Natural killer cell (primary cell): ENCODE measurements around the gene HDAC4. TPM values are rescaled to one million over a fixed set of nuclear protein-coding genes. Genes with fewer than 3 reads are reported as not detected.

Source experiments
- ATAC-seq, 3 donors: fragments of 150-1000 bp in 2 of 3; fragments of 200-7000 bp in 1 of 3; cut with Tn5 transposase; 1 replicate in 1 of 3; 2 replicates in 2 of 3; pipeline ENCODE4 v1.10.0; 2021; ENCODE audit warnings: mild to moderate bottlenecking in 2 of 3, moderate library complexity in 2 of 3
- DNase-seq, 2 donors: peaks; one replicate each; pipeline versions ENCODE4 v3.0.0 to v3.0.0-alpha.2; 2013 to 2021; ENCODE audit warnings: mixed read lengths in 1 of 2
- H3K27ac ChIP-seq: one replicate; pipeline ENCODE4 v1.5.1; 2013; ENCODE audit warnings: mild to moderate bottlenecking, low read length
- H3K27me3 ChIP-seq: one replicate; pipeline ENCODE4 v1.6.1; 2013; ENCODE audit warnings: low read length; ENCODE audit not compliant: control insufficient read depth, insufficient read depth
- H3K36me3 ChIP-seq: one replicate; pipeline ENCODE4 v1.6.1; 2013; ENCODE audit warnings: low read length; ENCODE audit not compliant: control insufficient read depth, insufficient read depth
- H3K4me1 ChIP-seq: one replicate; pipeline ENCODE4 v1.6.1; 2013; ENCODE audit warnings: low read length; ENCODE audit not compliant: control insufficient read depth, insufficient read depth
- H3K4me3 ChIP-seq: one replicate; pipeline ENCODE4 v1.5.1; 2013; ENCODE audit warnings: low read length
- H3K9me3 ChIP-seq: one replicate; pipeline ENCODE4 v1.6.1; 2013; ENCODE audit warnings: low read length; ENCODE audit not compliant: control insufficient read depth, insufficient read depth
- H3K27ac Mint-ChIP-seq, 2 donors: one replicate each; pipeline ENCODE4 v1.8.0; 2022; ENCODE audit warnings: mild to moderate bottlenecking in 2 of 2, mixed read lengths in 2 of 2, moderate library complexity in 1 of 2
- H3K27me3 Mint-ChIP-seq, 2 donors: one replicate each; pipeline ENCODE4 v1.8.0; 2022; ENCODE audit warnings: low read depth in 2 of 2, mixed read lengths in 2 of 2
- H3K36me3 Mint-ChIP-seq: one replicate; pipeline ENCODE4 v1.8.0; 2022; ENCODE audit warnings: mixed read lengths
- H3K4me1 Mint-ChIP-seq, 2 donors: one replicate each; pipeline ENCODE4 v1.8.0; 2022; ENCODE audit warnings: mixed read lengths in 2 of 2
- H3K4me3 Mint-ChIP-seq: one replicate; pipeline ENCODE4 v1.8.0; 2022; ENCODE audit warnings: mild to moderate bottlenecking, moderate library complexity, mixed read lengths
- H3K9me3 Mint-ChIP-seq, 2 donors: one replicate each; pipeline ENCODE4 v1.8.0; 2022; ENCODE audit warnings: mixed read lengths in 2 of 2
- CTCF ChIP-seq: fragments of 200-600 bp; IDR thresholded peaks from one replicate; pipeline ENCODE4 v1.8.0; 2022; ENCODE audit warnings: antibody characterized with exemption
- WGBS: methylation state at CpG from one replicate; pipeline ENCODE4 v1.1.7; 2013; ENCODE audit warnings: missing lambda C conversion rate; ENCODE audit not compliant: insufficient coverage; 5-methylcytosine and 5-hydroxymethylcytosine counted together
- intact Hi-C: fragments of 100-400 bp; cut with micrococcal nuclease; formaldehyde crosslinking; loops from one replicate; pipeline ENCODE4 v1.14.2; 2022
- total RNA-seq, 4 donors: library from RNA; stranded (reverse); fragments of 120-200 nt in 1 of 4; gene quantifications; one replicate each; pipeline versions ENCODE4 v1.2.3 to v1.2.4, GENCODE V29; 2013 to 2022

HDAC4 gene
- total RNA-seq, 3 donors from 2014 or later (not counting 1 experiment from before 2014, with no cell fraction given) = 74.9 to 105 (median 100) TPM

GRCh38 chr2:239103125-239104098 is 297.4 kb downstream of the HDAC4 start:
- peaks cover 5% of the 10 kb centered on the region for H3K4me1 ChIP-seq
- 95% methylated on average over 30 of the region's 30 CpGs for WGBS
- ATAC-seq (no peak), DNase-seq (no peak)
- H3K27me3 Mint-ChIP-seq = no peaks in the 10 kb centered on the region
- no peak for TF ChIP-seq CTCF
- no peaks in the 10 kb centered on the region for H3K9me3 Mint-ChIP-seq
- no peaks in the 10 kb centered on the region for H3K27me3 ChIP-seq
- no peaks in the 10 kb centered on the region for H3K9me3 ChIP-seq
- intact Hi-C loops = no loop called here
- no peak overlapping the region for H3K27ac Mint-ChIP-seq
- no peak overlapping the region for H3K4me3 ChIP-seq
- peaks cover 9 to 11% of the 10 kb centered on the region in 2 donors for H3K4me1 Mint-ChIP-seq
- no peak overlapping the region for H3K27ac ChIP-seq
- H3K36me3 Mint-ChIP-seq = no peaks in the 10 kb centered on the region
- peaks cover 72% of the 10 kb centered on the region for H3K36me3 ChIP-seq
- H3K4me3 Mint-ChIP-seq = no peak overlapping the region

- Histone ChIP-seq H3K27ac (no peak overlapping the region), H3K9me3 (no peaks in the 10 kb centered on the region), H3K27me3 (no peaks in the 10 kb centered on the region), H3K36me3 (peaks cover 64% of the 10 kb centered on the region), H3K4me1 (peaks cover 16% of the 10 kb centered on the region), H3K4me3 (no peak overlapping the region)
- no peak for ATAC-seq
- WGBS = 93% methylated on average over 5 of the region's 5 CpGs
- H3K4me3 Mint-ChIP-seq = no peak overlapping the region
- no peak for DNase-seq
- intact Hi-C loops = no loop called here
- no peak for TF ChIP-seq CTCF
- H3K36me3 Mint-ChIP-seq = no peaks in the 10 kb centered on the region
- H3K4me1 Mint-ChIP-seq = peaks cover 20 to 23% of the 10 kb centered on the region in 2 donors
- H3K9me3 Mint-ChIP-seq = no peaks in the 10 kb centered on the region
- H3K27me3 Mint-ChIP-seq = no peaks in the 10 kb centered on the region
- no peak overlapping the region for H3K27ac Mint-ChIP-seq
Measured at GRCh38 chr2:239102266-239102665, 298.6 kb downstream of the HDAC4 start.

- peaks cover 21% of the 10 kb centered on the region for H3K4me1 ChIP-seq
- intact Hi-C loops = no loop called here
- H3K27ac Mint-ChIP-seq = no peak overlapping the region
- no peak overlapping the region for H3K27ac ChIP-seq
- peaks cover 60% of the 10 kb centered on the region for H3K36me3 ChIP-seq
- H3K4me3 Mint-ChIP-seq = no peak overlapping the region
- H3K9me3 Mint-ChIP-seq = no peaks in the 10 kb centered on the region
- no peaks in the 10 kb centered on the region for H3K27me3 Mint-ChIP-seq
- H3K4me1 Mint-ChIP-seq = peaks cover 21 to 25% of the 10 kb centered on the region in 2 donors
- H3K27me3 ChIP-seq = no peaks in the 10 kb centered on the region
- DNase-seq (no peak), ATAC-seq (no peak)
- H3K4me3 ChIP-seq = no peak overlapping the region
- no peak for TF ChIP-seq CTCF
- 95% methylated on average over 24 of the region's 24 CpGs for WGBS
- H3K36me3 Mint-ChIP-seq = no peaks in the 10 kb centered on the region
- no peaks in the 10 kb centered on the region for H3K9me3 ChIP-seq
Measured at GRCh38 chr2:239101807-239102206, 299.0 kb downstream of the HDAC4 start.
